Lung (tissue), 12 donors: ENCODE data around the gene TNFRSF11A. TPM values are rescaled to one million over a fixed set of nuclear protein-coding genes. Genes with fewer than 3 reads are reported as not detected.

ENCODE experiments used
- ATAC-seq: fragments of 200-7000 bp; cut with Tn5 transposase; one replicate; pipeline ENCODE4 v1.9.1; 2020; ENCODE audit warnings: moderate number of reproducible peaks; ENCODE audit not compliant: insufficient read depth, low FRiP score
- DNase-seq, 3 donors: peaks; one replicate each; pipeline ENCODE4 v3.0.0-alpha.2; 2013 to 2017
- H3K27ac ChIP-seq, 2 donors: one replicate each; pipeline ENCODE4 v1.5.1; 2013; ENCODE audit warnings: mild to moderate bottlenecking in 2 of 2, moderate library complexity in 2 of 2, control low read depth in 1 of 2, inconsistent platforms in 1 of 2, low read depth in 1 of 2, low read length in 1 of 2
- H3K27me3 ChIP-seq, 3 donors: one replicate each; pipeline ENCODE4 v1.5.1; 2013; ENCODE audit warnings: low read length in 2 of 3; ENCODE audit not compliant: control insufficient read depth in 3 of 3, insufficient read depth in 3 of 3
- H3K36me3 ChIP-seq, 4 donors: one replicate each; pipeline ENCODE4 v1.5.1; 2013; ENCODE audit warnings: low read length in 4 of 4, mild to moderate bottlenecking in 1 of 4, moderate library complexity in 1 of 4; ENCODE audit not compliant: control insufficient read depth in 4 of 4, insufficient read depth in 4 of 4
- H3K4me1 ChIP-seq, 5 donors: one replicate each; pipeline ENCODE4 v1.5.1; 2013; ENCODE audit warnings: low read length in 5 of 5, mild to moderate bottlenecking in 2 of 5, moderate library complexity in 1 of 5; ENCODE audit not compliant: control insufficient read depth in 5 of 5, insufficient read depth in 5 of 5
- H3K4me3 ChIP-seq: one replicate; pipeline ENCODE4 v1.5.1; 2013; ENCODE audit warnings: mild to moderate bottlenecking, control low read depth, moderate library complexity
- H3K9ac ChIP-seq, 2 donors: one replicate each; pipeline ENCODE4 v1.5.1; 2013; ENCODE audit warnings: low read length in 2 of 2, control low read depth in 1 of 2; ENCODE audit not compliant: insufficient read depth in 1 of 2
- H3K9me3 ChIP-seq, 4 donors: one replicate each; pipeline ENCODE4 v1.5.1; 2013; ENCODE audit warnings: low read length in 3 of 4, mild to moderate bottlenecking in 1 of 4, moderate library complexity in 1 of 4; ENCODE audit not compliant: control insufficient read depth in 4 of 4, insufficient read depth in 3 of 4
- WGBS, 2 donors: extraction: QIAGEN DNeasy Blood & Tissue Kit; methylation state at CpG; one replicate each; pipeline ENCODE4 v1.1.7; 2013; 5-methylcytosine and 5-hydroxymethylcytosine counted together
- polyA plus RNA-seq, 2 donors: library from polyadenylated mRNA; stranded (reverse); fragments of 200-250 nt; gene quantifications; one replicate each; pipeline ENCODE4 v1.2.1, GENCODE V29; 2013
- total RNA-seq, 2 donors: library from RNA; depleted of rRNA in 1 of 2; stranded (reverse); fragments of >200 nt in 1 of 2; gene quantifications; one replicate each; pipeline ENCODE4 v1.2.1, GENCODE V29; 2014 to 2021
- TF ChIP-seq, protein P1 (sequence below): IDR thresholded peaks from 2 replicates; pipeline ENCODE4 v1.5.1; 2012; ENCODE audit warnings: mild to moderate bottlenecking; ENCODE audit errors: control extremely low read depth, extremely low read depth
- donor health status: control.
- donor health status: control.
- donor health status: Bipolar disorder and iron deficiency.
- donor health status: healthy.
- donor health status: DM: yes; HTN: yes; CAD: no.

Gene TNFRSF11A
- total and polyA plus RNA-seq, 4 donors, result 1.0 to 7.8 (median 2.8) TPM

DNA sequence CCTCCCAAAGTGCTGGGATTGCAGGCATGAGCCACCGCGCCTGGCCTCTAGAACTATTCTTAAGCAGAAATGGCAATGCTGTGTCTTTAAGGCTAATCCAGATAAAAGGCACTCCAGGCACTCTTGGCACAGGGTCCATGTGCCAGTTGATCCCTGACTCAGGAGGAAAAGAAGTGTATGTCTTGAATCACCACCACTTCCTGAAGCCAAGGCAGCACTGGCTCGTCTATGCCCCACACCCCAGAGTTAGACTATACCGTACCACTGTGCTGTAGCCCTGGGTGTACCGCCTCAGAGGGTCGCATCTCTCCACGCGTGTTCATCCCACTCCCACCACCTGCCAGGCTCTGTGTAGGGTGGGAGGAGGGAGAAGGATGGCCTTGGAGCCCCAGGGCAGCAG, 9.0 kb downstream of the TNFRSF11A start:
- 84% methylated on average over 8 of the region's 8 CpGs for WGBS, 2 donors
- Histone ChIP-seq H3K9ac (no peak overlapping the region), H3K27me3 (peaks cover 0 to 20% (median 6%) of the 10 kb centered on the region in 3 donors), H3K4me3 (no peak overlapping the region), H3K27ac (no peak overlapping the region), H3K4me1 (peaks cover 0 to 10% (median 2%) of the 10 kb centered on the region in 5 donors), H3K36me3 (no peaks in the 10 kb centered on the region), H3K9me3 (no peaks in the 10 kb centered on the region)
- TF ChIP-seq, protein P1, sequence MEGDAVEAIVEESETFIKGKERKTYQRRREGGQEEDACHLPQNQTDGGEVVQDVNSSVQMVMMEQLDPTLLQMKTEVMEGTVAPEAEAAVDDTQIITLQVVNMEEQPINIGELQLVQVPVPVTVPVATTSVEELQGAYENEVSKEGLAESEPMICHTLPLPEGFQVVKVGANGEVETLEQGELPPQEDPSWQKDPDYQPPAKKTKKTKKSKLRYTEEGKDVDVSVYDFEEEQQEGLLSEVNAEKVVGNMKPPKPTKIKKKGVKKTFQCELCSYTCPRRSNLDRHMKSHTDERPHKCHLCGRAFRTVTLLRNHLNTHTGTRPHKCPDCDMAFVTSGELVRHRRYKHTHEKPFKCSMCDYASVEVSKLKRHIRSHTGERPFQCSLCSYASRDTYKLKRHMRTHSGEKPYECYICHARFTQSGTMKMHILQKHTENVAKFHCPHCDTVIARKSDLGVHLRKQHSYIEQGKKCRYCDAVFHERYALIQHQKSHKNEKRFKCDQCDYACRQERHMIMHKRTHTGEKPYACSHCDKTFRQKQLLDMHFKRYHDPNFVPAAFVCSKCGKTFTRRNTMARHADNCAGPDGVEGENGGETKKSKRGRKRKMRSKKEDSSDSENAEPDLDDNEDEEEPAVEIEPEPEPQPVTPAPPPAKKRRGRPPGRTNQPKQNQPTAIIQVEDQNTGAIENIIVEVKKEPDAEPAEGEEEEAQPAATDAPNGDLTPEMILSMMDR, result no peak
- ATAC-seq (no peak), DNase-seq (no peak)

DNA sequence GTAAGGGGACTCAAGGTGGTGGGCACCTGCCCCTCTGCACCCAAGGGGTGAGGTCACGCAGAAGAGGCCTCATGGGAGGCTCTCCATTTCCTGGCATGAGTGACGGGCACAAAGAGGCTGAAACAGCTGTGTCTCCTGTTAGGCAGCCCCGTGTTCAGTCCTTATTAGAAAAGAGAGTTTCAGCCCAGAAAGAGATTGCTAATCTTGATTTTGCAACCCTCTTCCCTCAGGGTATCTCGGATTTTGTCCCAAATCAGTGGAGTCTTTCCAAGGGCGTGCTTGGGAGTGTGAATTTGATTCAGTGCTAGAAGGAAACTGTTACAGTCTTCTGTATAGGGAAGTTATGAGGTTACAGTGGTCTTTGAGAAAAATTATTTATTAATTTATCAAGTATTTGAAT, 10.4 kb downstream of the TNFRSF11A start:
- Histone ChIP-seq H3K4me3 (no peak overlapping the region), H3K36me3 (no peaks in the 10 kb centered on the region), H3K27ac (no peak overlapping the region), H3K4me1 (peaks cover 0 to 1% (median 0%) of the 10 kb centered on the region in 5 donors), H3K27me3 (peaks cover 0 to 18% (median 9%) of the 10 kb centered on the region in 3 donors), H3K9ac (no peak overlapping the region), H3K9me3 (no peaks in the 10 kb centered on the region)
- no peak for ATAC-seq
- TF ChIP-seq, protein P1, result no peak
- no peak for DNase-seq
- WGBS, 2 donors, result 67 to 80% methylated on average over 5 of the region's 5 CpGs

DNA sequence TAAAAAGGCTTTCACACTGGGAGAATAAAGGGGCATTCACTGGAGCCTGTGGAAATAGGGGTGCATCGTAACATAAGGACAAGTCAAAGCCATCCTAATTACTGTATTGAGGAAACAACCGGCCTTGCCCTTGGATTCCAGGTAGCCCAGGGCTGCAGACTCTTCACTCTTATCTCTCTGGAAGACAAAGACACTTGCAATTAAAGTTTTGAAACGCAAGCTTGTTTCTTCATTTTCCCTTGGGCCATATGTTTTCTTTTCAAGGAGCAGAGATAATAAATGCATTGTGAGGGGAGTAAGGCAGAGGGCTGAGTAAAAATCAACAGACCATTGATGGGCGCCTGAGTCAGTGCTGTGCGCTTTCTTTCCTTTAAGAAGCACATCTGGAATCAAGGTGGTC, 11.5 kb downstream of the TNFRSF11A start:
- no peak for DNase-seq
- WGBS, 2 donors, result 96 to 97% methylated on average over 5 of the region's 5 CpGs
- no peak overlapping the region for H3K9ac ChIP-seq
- H3K4me3 ChIP-seq, result no peak overlapping the region
- H3K4me1 ChIP-seq, result peaks cover 0 to 1% (median 0%) of the 10 kb centered on the region in 5 donors
- no peaks in the 10 kb centered on the region for H3K36me3 ChIP-seq
- no peak for ATAC-seq
- H3K27me3 ChIP-seq, result peaks cover 0 to 18% (median 9%) of the 10 kb centered on the region in 3 donors
- H3K9me3 ChIP-seq, result no peaks in the 10 kb centered on the region
- TF ChIP-seq, protein P1, result no peak
- H3K27ac ChIP-seq, result no peak overlapping the region

DNA sequence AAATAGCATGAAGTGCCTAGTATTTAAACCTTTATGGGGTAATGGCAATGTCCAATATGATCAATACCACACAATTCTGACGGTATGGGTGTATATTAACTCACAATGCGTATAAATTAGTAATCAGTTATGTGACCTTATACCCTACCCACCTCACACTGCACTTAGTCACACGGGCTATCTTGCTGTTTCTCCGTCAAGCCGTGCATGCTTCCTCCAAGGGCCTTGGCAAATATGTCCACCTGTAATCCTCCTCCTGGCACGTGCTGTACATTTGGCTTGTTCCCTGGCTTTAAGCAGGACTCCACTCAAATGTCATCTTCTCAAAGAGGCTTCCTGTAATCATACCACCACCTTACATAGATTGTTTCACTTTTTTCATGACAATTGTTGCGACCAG, 12.2 kb downstream of the TNFRSF11A start:
- TF ChIP-seq, protein P1, result no peak
- 84 to 93% methylated on average over 7 of the region's 7 CpGs for WGBS, 2 donors
- no peak overlapping the region for H3K9ac ChIP-seq
- H3K36me3 ChIP-seq, result no peaks in the 10 kb centered on the region
- H3K27ac ChIP-seq, result no peak overlapping the region
- DNase-seq (no peak), ATAC-seq (no peak)
- no peaks in the 10 kb centered on the region for H3K9me3 ChIP-seq
- H3K4me3 ChIP-seq, result no peak overlapping the region
- peaks cover 0 to 18% (median 9%) of the 10 kb centered on the region in 3 donors for H3K27me3 ChIP-seq
- H3K4me1 ChIP-seq, result no peaks in the 10 kb centered on the region
